Daoy (cell line): ENCODE data around the gene GALK2. TPM values are rescaled to one million over a fixed set of nuclear protein-coding genes. Genes with fewer than 3 reads are reported as not detected.
"Not testable (repeated sequence)": the region's sequence is repeated elsewhere in the genome, so short reads cannot be mapped to it uniquely, and the experiment has no call there.

Experiments used
- DNase-seq: peaks from one replicate; pipeline ENCODE4 v3.0.0-alpha.2; 2015; ENCODE audit warnings: low read depth
- total RNA-seq: library from RNA; depleted of rRNA; stranded (reverse); fragments of >200 nt; shearing (Covaris generic); gene quantifications from 2 replicates; pipeline ENCODE4 v1.2.3, GENCODE V29; 2014

GALK2 gene
- total RNA-seq, 1 experiment from 2014 or later, result 32.0 TPM

GRCh38 chr15:49164865-49165264 lies 5.2 kb upstream of the GALK2 start:
- DNase-seq, result no peak

GRCh38 chr15:49168016-49168415 lies 2.0 kb upstream of the GALK2 start:
- DNase-seq, result no peak

DNA sequence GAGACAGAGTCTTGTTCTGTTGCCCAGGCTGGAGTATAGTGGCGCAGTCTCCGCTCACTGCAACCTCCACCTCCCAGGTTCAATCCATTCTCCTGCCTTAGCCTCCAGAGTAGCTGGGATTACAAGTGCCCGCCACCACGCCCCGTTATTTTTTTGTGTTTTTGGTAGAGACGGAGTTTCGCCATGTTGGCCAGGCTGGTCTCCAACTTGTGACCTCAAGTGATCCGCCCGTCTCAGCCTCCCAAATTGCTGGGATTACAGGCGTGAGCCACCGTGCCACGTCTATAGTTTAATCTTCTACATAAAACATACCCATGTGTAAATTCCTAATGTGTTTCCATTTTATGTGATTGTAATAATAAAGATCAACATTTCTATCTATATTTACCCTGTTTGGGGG lies 1.7 kb downstream of the GALK2 start:
- DNase-seq, result no peak

- no peak for DNase-seq
Observed at GRCh38 chr15:49174902-49175301, 4.9 kb downstream of the GALK2 start.

DNA sequence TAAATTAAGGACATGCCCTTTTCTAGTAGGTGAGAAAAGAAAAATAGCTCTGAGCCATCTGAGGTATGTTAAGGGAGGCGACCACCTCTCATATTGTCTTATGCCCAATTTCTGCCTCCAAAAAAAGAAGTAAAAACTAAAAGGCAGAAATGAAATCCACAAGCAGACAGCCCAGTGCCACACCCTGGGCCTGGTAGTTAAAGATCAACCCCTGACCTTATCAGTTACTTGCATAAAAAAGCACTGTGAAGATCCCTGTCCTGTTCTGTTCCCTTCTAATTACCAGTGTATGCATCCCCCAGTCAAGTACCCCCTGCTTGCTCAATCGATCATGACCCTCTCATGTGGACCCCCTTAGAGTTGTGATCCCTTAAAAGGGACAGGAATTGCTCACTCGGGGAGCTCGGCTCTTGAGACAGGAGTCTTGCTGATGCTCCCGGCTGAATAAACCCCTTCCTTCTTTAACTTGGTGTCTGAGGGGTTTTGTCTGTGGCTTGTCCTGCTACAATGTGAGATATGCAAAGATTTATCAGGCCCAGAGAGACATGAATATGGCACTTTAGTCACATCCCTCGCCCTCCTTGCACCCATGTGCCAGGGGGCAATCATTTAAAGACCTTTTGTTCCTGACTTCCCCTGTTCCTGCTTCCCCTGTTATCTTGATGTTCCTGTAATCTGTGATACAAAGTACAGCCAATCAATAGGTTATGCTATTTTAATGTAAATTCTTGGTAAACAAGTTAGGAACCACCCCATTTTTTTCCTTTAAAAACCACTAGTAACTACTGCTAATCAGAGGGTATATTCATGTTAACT lies 5.7 kb downstream of the GALK2 start:
- not testable (repeated sequence) for DNase-seq

GRCh38 chr15:49178497-49178896 lies 8.4 kb downstream of the GALK2 start:
- no peak for DNase-seq

GRCh38 chr15:49179433-49180190 lies 9.6 kb downstream of the GALK2 start:
- DNase-seq, result no peak

- no peak for DNase-seq
Observed at GRCh38 chr15:49182128-49182527, 12.1 kb downstream of the GALK2 start.

- DNase-seq, result not testable (repeated sequence)
Observed at GRCh38 chr15:49183741-49184140, 13.7 kb downstream of the GALK2 start.

DNA sequence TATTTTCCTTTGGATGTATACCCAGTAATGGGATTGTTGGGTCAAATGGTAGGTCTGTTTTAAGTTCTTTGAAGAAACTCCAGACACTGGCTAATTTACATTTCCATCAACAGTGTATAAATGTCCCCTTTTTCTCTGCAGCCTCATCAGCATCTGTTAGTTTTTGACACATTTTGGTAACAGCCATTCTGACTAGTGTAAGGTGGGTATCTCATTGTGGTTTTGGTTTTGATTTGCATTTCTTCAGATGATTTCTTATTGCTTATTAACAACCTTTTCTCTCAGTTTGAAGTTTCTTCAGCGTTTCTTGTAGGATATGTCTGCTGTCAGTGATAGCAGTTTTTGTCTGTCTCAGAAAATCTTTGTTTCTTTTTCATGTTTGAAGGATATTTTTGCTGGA lies 15.4 kb downstream of the GALK2 start:
- DNase-seq, result no peak

DNA sequence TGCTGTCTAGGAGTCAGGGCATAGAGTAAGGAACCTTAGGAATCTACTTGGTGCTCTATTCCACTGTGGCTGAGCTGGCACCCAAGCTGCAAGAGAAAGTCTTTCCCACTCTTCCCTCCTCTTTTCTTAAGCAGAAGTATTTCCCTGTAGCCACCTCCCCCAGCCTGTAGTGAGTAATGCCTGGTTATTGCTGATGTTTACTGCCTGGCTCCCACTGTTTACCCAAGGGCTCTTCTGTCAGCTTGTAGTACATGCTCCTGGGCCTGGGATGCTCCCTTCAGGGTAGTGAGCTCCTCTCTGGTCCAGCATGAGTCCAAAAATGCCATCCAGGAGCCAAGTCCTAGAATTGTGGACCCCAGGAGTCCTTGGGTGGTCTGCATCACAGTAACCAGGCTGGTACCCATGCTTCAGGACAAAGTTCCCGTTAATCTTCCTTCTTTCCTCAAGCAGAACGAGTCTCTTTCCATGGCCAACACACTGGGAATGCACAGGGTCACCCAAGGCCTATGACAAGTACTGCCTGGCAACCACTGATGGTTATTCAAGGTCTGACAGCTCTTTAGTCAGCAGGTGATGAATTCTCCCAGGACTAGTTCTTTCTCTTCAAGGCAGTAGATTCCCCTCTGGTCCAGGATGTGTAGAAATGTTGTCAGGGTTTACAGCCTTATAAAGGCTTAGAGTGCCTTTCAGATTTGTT lies 17.6 kb downstream of the GALK2 start:
- no peak for DNase-seq

DNA sequence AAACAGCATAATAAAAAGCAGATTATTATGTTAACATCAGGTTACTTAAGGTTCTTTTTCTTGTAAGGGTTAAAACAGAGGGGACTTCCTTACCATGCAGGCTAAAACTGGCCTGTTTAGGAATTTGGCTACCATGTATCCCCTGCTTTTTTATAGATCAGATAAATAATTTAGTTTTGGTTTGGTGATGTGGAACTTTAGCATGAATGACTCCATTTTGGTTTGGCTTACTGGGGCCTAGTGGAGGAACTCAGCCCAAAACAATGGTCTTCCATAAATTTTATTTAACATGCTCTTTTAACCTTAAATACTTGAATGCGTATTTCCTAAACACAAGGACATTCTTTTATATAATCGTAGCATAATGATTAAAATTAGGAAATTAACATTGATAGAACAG lies 18.9 kb downstream of the GALK2 start:
- DNase-seq, result no peak

DNA sequence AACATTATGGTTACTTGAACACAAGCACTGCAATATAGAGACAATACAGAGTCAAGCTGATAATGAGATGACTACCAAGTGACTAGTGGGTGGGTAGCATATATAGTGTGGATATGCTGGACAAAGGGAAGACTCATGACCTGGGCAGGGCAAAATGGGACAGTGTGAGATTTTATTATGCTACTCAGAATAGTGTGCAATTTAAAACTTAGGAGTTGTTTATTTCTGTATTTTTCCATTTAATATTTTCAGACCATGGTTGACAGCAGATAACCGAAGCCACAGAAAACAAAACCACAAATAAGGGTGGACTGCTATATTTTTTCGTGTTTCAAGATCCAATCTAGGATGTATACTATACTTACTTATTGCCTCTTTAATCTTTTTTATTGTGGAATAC lies 19.6 kb downstream of the GALK2 start:
- no peak for DNase-seq

GRCh38 chr15:49190586-49190985 lies 20.5 kb downstream of the GALK2 start:
- DNase-seq, result no peak

GRCh38 chr15:49191892-49192291 lies 21.8 kb downstream of the GALK2 start:
- DNase-seq, result no peak

DNA sequence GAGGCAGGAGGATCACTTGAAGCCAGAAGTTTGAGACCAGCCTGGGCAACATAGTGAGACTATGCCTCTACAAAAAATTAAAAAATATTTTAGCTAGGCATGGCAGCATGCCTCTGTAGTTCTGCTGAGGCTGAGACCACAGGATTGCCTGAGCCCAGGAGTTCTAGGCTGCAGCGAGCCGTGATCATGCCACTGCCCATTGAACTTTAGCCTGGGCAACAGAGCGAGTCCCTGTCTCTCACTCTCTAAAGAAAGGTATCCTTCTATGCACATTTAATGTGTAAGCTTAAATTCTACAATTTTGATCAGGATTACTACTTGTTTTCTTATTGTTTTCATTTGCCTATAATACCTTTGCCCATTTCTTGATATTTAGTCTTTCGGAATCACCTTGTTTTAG lies 26.8 kb downstream of the GALK2 start:
- no peak for DNase-seq

- no peak for DNase-seq
Observed at GRCh38 chr15:49199666-49200065, 29.6 kb downstream of the GALK2 start.

DNA sequence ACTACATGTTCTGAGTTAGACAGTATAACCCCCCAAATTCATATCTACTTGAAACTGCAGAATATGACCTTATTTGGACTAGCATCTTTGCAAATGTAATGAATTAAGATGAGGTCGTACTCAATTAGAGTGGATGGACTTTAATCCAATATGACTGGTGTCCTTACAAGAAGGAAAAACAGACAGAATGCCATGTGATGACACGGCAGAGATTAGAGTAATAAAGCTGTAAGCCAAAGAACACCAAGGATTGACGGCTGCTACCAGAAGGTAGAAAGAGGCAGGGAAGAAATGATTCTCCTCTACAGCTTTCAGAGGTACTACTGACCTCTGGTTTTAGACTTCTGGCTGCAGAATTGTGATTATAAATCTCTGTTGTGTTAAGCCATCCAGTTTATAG lies 30.3 kb downstream of the GALK2 start:
- DNase-seq, result no peak

DNA sequence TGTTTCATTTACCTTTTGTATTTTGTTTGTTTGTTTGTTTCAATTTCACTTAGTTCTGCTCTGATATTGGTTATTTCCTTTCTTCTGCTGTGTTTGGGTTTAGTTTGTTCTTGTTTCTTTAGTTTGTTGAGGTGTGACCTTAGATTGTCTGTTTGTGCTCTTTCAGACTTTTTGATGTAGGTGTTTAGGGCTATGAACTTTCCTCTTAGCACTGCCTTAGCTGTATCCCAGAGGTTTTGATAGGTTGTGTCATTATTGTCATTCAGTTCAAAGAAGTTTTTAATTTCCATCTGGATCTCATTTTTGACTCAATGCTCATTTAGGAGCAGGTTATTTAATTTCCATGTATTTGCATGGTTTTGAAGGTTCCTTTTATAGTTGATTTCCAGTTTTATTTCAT lies 38.1 kb downstream of the GALK2 start:
- DNase-seq, result not testable (repeated sequence)

GRCh38 chr15:49212897-49213296 lies 42.9 kb downstream of the GALK2 start:
- DNase-seq, result no peak

DNA sequence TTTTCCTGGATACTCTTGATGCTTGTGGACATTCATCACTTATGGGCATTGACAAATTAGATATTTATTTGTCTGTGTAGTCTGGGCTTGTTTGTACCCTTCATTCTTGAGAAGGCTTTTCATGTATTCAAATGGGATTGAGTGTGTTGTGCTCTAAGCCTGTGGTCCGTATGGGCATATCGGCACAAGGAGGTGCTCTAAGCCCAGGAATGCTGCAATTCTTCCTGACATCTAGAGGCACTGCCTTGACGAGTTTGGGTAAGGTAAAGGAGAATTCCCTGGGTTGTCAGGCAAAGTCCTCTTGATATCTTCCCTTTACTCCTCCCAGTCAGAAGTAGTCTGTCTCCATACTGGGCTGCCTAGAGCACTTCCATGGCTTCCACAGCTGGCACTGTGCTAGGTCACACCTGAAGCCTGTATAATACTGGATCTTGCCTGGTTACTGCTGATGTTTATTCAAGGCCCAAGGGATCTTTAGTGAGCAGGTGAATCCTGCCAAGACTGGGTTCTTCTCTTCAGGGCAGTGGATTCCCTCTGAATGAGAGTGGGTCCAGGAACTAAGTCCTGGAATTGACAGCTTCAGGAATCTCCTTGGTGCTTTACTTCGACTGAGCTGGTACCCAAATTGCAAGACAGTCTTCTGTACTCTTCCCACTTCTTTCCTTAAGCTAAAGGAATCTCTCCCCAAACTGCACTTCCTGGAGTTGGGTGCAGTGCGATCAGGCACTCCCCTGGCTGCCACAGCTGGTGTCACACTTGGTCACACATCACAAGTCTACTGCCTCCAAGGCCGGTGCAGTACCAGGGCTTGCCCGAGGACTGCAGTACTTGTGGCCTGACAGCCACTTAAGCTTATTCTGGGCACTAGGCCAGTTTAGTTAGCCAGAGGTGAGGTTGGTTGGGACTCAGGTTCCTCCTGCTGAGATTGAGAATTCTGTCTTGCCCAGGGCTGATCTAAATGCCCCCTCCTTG lies 46.0 kb downstream of the GALK2 start:
- DNase-seq, result peak; percentile 14
